ENCODE data around the gene FNDC3A.

DNA sequence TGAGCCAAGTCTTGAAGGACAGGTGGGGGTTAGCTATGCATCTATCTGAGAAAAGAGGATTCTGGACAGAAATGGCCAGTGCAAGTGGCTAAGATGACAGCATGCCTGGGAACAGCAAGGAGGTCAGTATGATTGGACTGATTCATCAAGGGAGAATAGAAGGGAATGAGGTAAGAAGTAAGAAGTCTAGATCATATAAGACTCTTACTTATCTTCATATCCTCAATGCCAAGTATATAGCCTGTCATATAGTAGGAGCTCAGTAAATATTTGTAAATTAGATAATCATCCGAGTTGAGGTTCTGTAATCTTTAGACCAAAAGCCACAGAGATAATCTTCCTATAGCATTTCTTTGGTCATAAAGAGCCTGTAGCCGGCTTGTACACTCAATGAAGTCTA, 141.2 kb downstream of the FNDC3A start:
- TF ChIP-seq, protein P1, sequence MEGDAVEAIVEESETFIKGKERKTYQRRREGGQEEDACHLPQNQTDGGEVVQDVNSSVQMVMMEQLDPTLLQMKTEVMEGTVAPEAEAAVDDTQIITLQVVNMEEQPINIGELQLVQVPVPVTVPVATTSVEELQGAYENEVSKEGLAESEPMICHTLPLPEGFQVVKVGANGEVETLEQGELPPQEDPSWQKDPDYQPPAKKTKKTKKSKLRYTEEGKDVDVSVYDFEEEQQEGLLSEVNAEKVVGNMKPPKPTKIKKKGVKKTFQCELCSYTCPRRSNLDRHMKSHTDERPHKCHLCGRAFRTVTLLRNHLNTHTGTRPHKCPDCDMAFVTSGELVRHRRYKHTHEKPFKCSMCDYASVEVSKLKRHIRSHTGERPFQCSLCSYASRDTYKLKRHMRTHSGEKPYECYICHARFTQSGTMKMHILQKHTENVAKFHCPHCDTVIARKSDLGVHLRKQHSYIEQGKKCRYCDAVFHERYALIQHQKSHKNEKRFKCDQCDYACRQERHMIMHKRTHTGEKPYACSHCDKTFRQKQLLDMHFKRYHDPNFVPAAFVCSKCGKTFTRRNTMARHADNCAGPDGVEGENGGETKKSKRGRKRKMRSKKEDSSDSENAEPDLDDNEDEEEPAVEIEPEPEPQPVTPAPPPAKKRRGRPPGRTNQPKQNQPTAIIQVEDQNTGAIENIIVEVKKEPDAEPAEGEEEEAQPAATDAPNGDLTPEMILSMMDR (IDR thresholded peaks at IDR 0.05) = no peak
- TF ChIP-seq POLR2A (IDR thresholded peaks at IDR 0.05) = no peak

Data from thyroid gland (tissue), 4 donors.